Stimulated activated CD8-positive, alpha-beta memory T cell treated with anti-CD3 and anti-CD28 coated beads, Interleukin-4, amount 100 ng/mL, for 1 hour (primary cell): Measurements from ENCODE around the gene FANCB.

Experiments used
- DNase-seq, 2 donors: peaks; one replicate each; pipeline ENCODE4 v3.0.0-alpha.2; 2020; ENCODE audit warnings: low read depth in 2 of 2, low spot score in 1 of 2

FANCB gene

GRCh38 chrX:14872851-14873675, at the start of gene FANCB, which contains the start of gene MOSPD2:
TSS of gene FANCB (minus strand) at chrX:14873069. CDS start at chrX:14865510, 7,559 bp downstream.
TSS of gene MOSPD2 (plus strand) at chrX:14873421. CDS start at chrX:14873529, 108 bp downstream.
- peak; percentile 65 to 86 for DNase-seq

- no peak for DNase-seq
Measured at GRCh38 chrX:14922437-14922836, 49.6 kb upstream of the FANCB start.

- DNase-seq, result no peak
Measured at GRCh38 chrX:14920196-14920595, 47.3 kb upstream of the FANCB start.

- no peak for DNase-seq
Measured at GRCh38 chrX:14919407-14919806, 46.5 kb upstream of the FANCB start.

- DNase-seq, result no peak
Measured at GRCh38 chrX:14916017-14916674, 43.3 kb upstream of the FANCB start.

- DNase-seq, result no peak
Measured at GRCh38 chrX:14915596-14915995, 42.7 kb upstream of the FANCB start.

GRCh38 chrX:14913241-14913640, 40.4 kb upstream of the FANCB start:
- no peak for DNase-seq

- DNase-seq, result no peak
Measured at GRCh38 chrX:14903891-14904290, 31.0 kb upstream of the FANCB start.

GRCh38 chrX:14902537-14902936, 29.7 kb upstream of the FANCB start:
- no peak for DNase-seq

GRCh38 chrX:14899607-14900006, 26.7 kb upstream of the FANCB start:
- no peak for DNase-seq

GRCh38 chrX:14897042-14897441, 24.2 kb upstream of the FANCB start:
- DNase-seq, result no peak

- DNase-seq, result no peak
Measured at GRCh38 chrX:14896273-14896672, 23.4 kb upstream of the FANCB start.

GRCh38 chrX:14886252-14886651, 13.4 kb upstream of the FANCB start:
- no peak for DNase-seq

- no peak for DNase-seq
Measured at GRCh38 chrX:14884714-14885113, 11.8 kb upstream of the FANCB start.

- DNase-seq, result no peak
Measured at GRCh38 chrX:14883826-14884225, 11.0 kb upstream of the FANCB start.

- no peak for DNase-seq
Measured at GRCh38 chrX:14875624-14876023, 2.8 kb upstream of the FANCB start.

- no peak for DNase-seq
Measured at GRCh38 chrX:14873676-14874049, 794 bp upstream of the FANCB start.

- no peak for DNase-seq
Measured at GRCh38 chrX:14872355-14872754, 514 bp downstream of the FANCB start.

- DNase-seq, result no peak
Measured at GRCh38 chrX:14871767-14872166, 1.1 kb downstream of the FANCB start.

GRCh38 chrX:14865201-14865600, 7.7 kb downstream of the FANCB start:
- no peak for DNase-seq

- no peak for DNase-seq
Measured at GRCh38 chrX:14864631-14865030, 8.2 kb downstream of the FANCB start.

GRCh38 chrX:14851526-14851925, 21.3 kb downstream of the FANCB start:
- no peak for DNase-seq

- no peak for DNase-seq
Measured at GRCh38 chrX:14843666-14844065, 29.2 kb downstream of the FANCB start.
